GM18870 (cell line): ENCODE measurements around the gene SCART1.
"Not testable (repeated sequence)": the region's sequence is repeated elsewhere in the genome, so short reads cannot be mapped to it uniquely, and the experiment has no call there.

Source experiments
- ATAC-seq: cut with Tn5 transposase; IDR thresholded peaks from one replicate; pipeline ENCODE4 v1.9.1; 2021; ENCODE audit warnings: moderate library complexity; ENCODE audit not compliant: unreplicated experiment

The SCART1 gene

GRCh38 chr10:133511408-133511807 lies 57.7 kb downstream of the SCART1 start:
- no peak for ATAC-seq

GRCh38 chr10:133511907-133512528 lies 58.3 kb downstream of the SCART1 start:
- no peak for ATAC-seq

- no peak for ATAC-seq
These were observed 61.7 kb downstream of the SCART1 start for GRCh38 chr10:133515471-133515870.

GRCh38 chr10:133516057-133516456 lies 62.3 kb downstream of the SCART1 start:
- no peak for ATAC-seq

GRCh38 chr10:133518517-133518916 lies 64.8 kb downstream of the SCART1 start:
- ATAC-seq: not testable (repeated sequence)
